Fibroblast of mammary gland (primary cell): ENCODE measurements around the gene CCNB2.
"Not testable (repeated sequence)": the region's sequence is repeated elsewhere in the genome, so short reads cannot be mapped to it uniquely, and the experiment has no call there.

Source experiments
- DNase-seq: peaks from one replicate; pipeline ENCODE4 v3.0.0-alpha.2; 2010; ENCODE audit warnings: low read depth
- H3K4me3 ChIP-seq: 2 replicates; pipeline ENCODE4 v1.5.1; 2011; ENCODE audit warnings: low read depth, mild to moderate bottlenecking, low read length, moderate library complexity; ENCODE audit not compliant: control insufficient read depth
- CTCF ChIP-seq: conservative IDR thresholded peaks from 2 replicates; pipeline ENCODE4 v1.5.1; 2011; ENCODE audit warnings: low read depth, low read length, inconsistent platforms; ENCODE audit not compliant: control insufficient read depth, insufficient read depth

Gene CCNB2

DNA sequence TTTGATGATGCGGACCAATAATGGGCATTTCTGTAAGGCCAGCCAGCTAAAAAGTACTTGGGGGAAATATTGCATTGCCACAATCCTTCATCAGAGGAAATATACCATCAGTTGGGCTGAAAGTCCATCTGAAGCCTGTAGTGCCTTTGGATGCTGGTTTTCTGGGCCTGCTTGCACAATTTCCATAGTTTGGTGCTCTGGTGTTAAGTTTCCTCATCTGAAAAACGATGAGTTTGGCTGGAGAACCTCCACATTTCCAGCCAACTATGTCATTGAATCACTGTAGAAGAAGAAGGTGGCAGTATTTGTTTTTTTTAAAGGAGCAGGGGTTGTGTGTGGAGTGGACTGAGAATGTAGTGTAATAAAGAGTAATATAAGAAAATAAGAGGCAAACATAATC, 10.1 kb downstream of the CCNB2 start:
- no peak overlapping the region for H3K4me3 ChIP-seq
- TF ChIP-seq CTCF = no peak
- peak; percentile 15 for DNase-seq

- TF ChIP-seq CTCF = no peak
- peak; percentile 32 for DNase-seq
- H3K4me3 ChIP-seq = no peak overlapping the region
Observed at GRCh38 chr15:59116141-59116540, 11.2 kb downstream of the CCNB2 start.

DNA sequence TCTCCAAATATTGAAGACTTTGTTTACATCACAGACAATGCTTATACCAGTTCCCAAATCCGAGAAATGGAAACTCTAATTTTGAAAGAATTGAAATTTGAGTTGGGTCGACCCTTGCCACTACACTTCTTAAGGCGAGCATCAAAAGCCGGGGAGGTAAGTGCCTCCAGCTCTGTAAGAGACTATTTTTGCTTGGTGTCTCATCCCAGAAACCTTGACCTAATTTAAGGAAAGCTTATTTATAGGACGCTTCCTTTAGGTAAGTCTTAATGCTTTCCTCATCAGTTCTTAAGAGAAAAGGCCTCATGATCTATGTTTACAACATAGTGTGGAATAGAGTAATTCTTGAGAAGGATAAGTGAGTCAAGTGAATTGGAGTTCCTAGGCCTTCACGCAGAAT, 11.8 kb downstream of the CCNB2 start:
- no peak for TF ChIP-seq CTCF

GRCh38 chr15:59119625-59120024, 14.7 kb downstream of the CCNB2 start:
- DNase-seq = no peak
- H3K4me3 ChIP-seq = no peak overlapping the region
- no peak for TF ChIP-seq CTCF

More for the DNA sequence above, 11.8 kb downstream of the CCNB2 start:
- DNase-seq = no peak
- H3K4me3 ChIP-seq = no peak overlapping the region

DNA sequence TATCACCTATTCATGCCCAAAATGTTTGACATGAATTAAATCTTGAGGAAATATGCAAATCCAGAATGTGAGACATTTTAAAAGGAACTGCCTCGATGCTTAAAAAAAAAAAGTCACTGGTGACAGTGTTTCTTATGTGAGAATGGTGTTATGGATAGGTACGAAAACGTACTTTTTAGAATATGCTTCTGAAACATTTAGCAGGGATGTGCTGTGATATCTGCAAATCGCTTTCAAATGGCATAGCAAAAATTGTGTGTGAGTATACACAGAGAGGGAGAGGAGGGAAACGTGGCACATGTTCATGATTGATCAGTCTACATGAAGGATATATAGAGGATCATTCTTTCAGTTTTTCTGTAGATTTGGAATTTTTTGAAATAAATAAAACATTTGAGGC, 16.0 kb downstream of the CCNB2 start:
- no peak overlapping the region for H3K4me3 ChIP-seq
- no peak for DNase-seq
- no peak for TF ChIP-seq CTCF

DNA sequence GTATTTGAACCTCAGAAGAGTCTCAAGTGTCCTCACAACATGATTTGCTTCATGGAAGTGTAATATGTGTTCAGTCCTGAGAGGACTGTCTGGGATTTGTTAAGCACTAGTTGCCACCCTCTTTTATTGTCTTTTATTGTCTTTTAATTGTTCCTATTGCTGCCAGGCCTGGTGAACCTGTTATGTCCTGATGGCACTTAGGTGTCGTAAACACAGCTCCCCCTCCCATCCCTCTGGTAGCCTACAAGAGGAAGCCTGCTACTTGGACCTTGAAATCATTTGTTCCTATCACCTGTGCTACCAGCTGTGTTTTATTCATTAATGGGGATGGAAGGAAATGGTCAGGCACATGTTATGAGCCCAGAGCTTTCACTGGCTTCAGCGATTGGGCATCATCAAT, 19.3 kb downstream of the CCNB2 start:
- TF ChIP-seq CTCF = no peak
- no peak overlapping the region for H3K4me3 ChIP-seq
- no peak for DNase-seq

- H3K4me3 ChIP-seq = not testable (repeated sequence)
Observed at GRCh38 chr15:59125683-59126082, 20.7 kb downstream of the CCNB2 start.

GRCh38 chr15:59127255-59127654, 22.3 kb downstream of the CCNB2 start:
- DNase-seq = not testable (repeated sequence)

More at GRCh38 chr15:59125683-59126082, 20.7 kb downstream of the CCNB2 start:
- DNase-seq = not testable (repeated sequence)

More at GRCh38 chr15:59127255-59127654, 22.3 kb downstream of the CCNB2 start:
- H3K4me3 ChIP-seq = not testable (repeated sequence)
